ENCODE results near the gene AGAP6. TPM values are rescaled to one million over a fixed set of nuclear protein-coding genes. Genes with fewer than 3 reads are reported as not detected.

AGAP6 gene
- 5.7 to 9.2 TPM (median 8.6 TPM) in 5 replicates for total RNA-seq (2022; extraction: Qiagen RNA extraction)

GRCh38 chr10:49988376-49988775 is at the start of gene AGAP6:
AGAP6 (plus strand) TSS chr10:49988406; CDS start chr10:49988716, 310 bp downstream.

GRCh38 chr10:49941447-49942338 is 46.5 kb upstream of the AGAP6 start, which contains the start of the genes PARG and TIMM23B:
PARG (minus strand) TSS chr10:49942027; CDS start chr10:49941725, 302 bp downstream.
TIMM23B (plus strand) TSS chr10:49942053; CDS start chr10:49942195, 142 bp downstream.

Other genes with a start within 250 kb of the AGAP6 start
- gene OGDHL, start 226.1 kb upstream of the AGAP6 start, total RNA-seq (2022; extraction: Qiagen RNA extraction): 0.41 to 0.60 TPM (median 0.50 TPM) in 5 replicates
- gene PARG, start 46.4 kb upstream of the AGAP6 start, total RNA-seq (2022; extraction: Qiagen RNA extraction): 16.7 to 22.5 TPM (median 20.0 TPM) in 5 replicates
- 16.1 to 21.5 TPM (median 18.6 TPM) in 5 replicates for gene TIMM23B, start 46.4 kb upstream of the AGAP6 start, total RNA-seq (2022; extraction: Qiagen RNA extraction)
- gene WASHC2A, start 79.5 kb downstream of the AGAP6 start, total RNA-seq (2022; extraction: Qiagen RNA extraction): 11.7 to 14.6 TPM (median 12.6 TPM) in 5 replicates

All from A549 treated with dexamethasone at 1 μM for 4 hours (cell line).